HepG2 (cell line): Measurements from ENCODE around the gene ITPR1. TPM values are rescaled to one million over a fixed set of nuclear protein-coding genes. Genes with fewer than 3 reads are reported as not detected.

Experiments used
- ATRX ChIP-seq: sonication (generic); formaldehyde crosslinking; IDR thresholded peaks from 2 replicates; pipeline ENCODE4 v1.4.0; 2020; ENCODE audit warnings: missing genetic modification reagents, borderline replicate concordance
- CREBL2 ChIP-seq: sonication (generic); formaldehyde crosslinking; IDR thresholded peaks from 2 replicates; pipeline ENCODE4 v1.8.1; 2023; ENCODE audit warnings: missing genetic modification reagents, mild to moderate bottlenecking, borderline replicate concordance
- FOSL2 ChIP-seq: sonication (generic); formaldehyde crosslinking; IDR thresholded peaks from 2 replicates; pipeline ENCODE4 v1.4.0; 2020; ENCODE audit warnings: missing genetic modification reagents
- HDAC1 ChIP-seq: sonication (generic); formaldehyde crosslinking; IDR thresholded peaks from 2 replicates; pipeline ENCODE4 v1.5.1; 2020; ENCODE audit warnings: mild to moderate bottlenecking, missing genetic modification reagents
- HIVEP1 ChIP-seq: sonication (generic); formaldehyde crosslinking; IDR thresholded peaks from 2 replicates; pipeline ENCODE4 v1.4.0; 2020; ENCODE audit warnings: mild to moderate bottlenecking, missing genetic modification reagents
- HMGXB4 ChIP-seq, 2 experiments: sonication (generic) in 1 of 2; formaldehyde crosslinking in 1 of 2; IDR thresholded peaks; 2 replicates each; pipeline versions ENCODE4 v1.4.0 to v1.6.1; 2018 to 2020; ENCODE audit warnings: missing genetic modification reagents in 2 of 2, borderline replicate concordance in 1 of 2, low read depth in 1 of 2, mild to moderate bottlenecking in 1 of 2, missing biosample characterization in 1 of 2
- KDM3A ChIP-seq: IDR thresholded peaks from 2 replicates; pipeline ENCODE4 v1.6.1; 2018; ENCODE audit warnings: low read depth, missing compliant biosample characterization
- KDM6A ChIP-seq: IDR thresholded peaks from 2 replicates; pipeline ENCODE4 v1.6.1; 2016; ENCODE audit warnings: low read depth
- MATR3 ChIP-seq: sonication (generic); formaldehyde crosslinking; IDR thresholded peaks from 2 replicates; pipeline ENCODE4 v1.4.0; 2020; ENCODE audit warnings: missing genetic modification reagents
- NFKB2 ChIP-seq: sonication (generic); formaldehyde crosslinking; IDR thresholded peaks from 2 replicates; pipeline ENCODE4 v1.4.0; 2020; ENCODE audit warnings: missing genetic modification reagents, borderline replicate concordance
- NFRKB ChIP-seq: fragments of 450-650 bp; IDR thresholded peaks from 2 replicates; pipeline ENCODE4 v1.6.1; 2017
- NR1H2 ChIP-seq: sonication (generic); formaldehyde crosslinking; IDR thresholded peaks from 2 replicates; pipeline ENCODE4 v1.8.1; 2022; ENCODE audit warnings: low read depth, missing genetic modification reagents, borderline replicate concordance
- POGZ ChIP-seq: sonication (generic); formaldehyde crosslinking; IDR thresholded peaks from 2 replicates; pipeline ENCODE4 v1.4.0; 2020; ENCODE audit warnings: mild to moderate bottlenecking, missing genetic modification reagents
- ZNF121 ChIP-seq: sonication (generic); formaldehyde crosslinking; IDR thresholded peaks from 2 replicates; pipeline ENCODE4 v1.5.0; 2020; ENCODE audit warnings: mild to moderate bottlenecking, missing genetic modification reagents
- ZNF180 ChIP-seq: sonication (generic); formaldehyde crosslinking; IDR thresholded peaks from 2 replicates; pipeline ENCODE4 v1.4.0; 2020; ENCODE audit warnings: low read depth, missing genetic modification reagents, borderline replicate concordance
- ZNF24 ChIP-seq: fragments of 450-650 bp; IDR thresholded peaks from 2 replicates; pipeline ENCODE4 v1.6.1; 2017; ENCODE audit warnings: antibody characterized with exemption, mild to moderate bottlenecking
- ZNF275 ChIP-seq: sonication (generic); formaldehyde crosslinking; IDR thresholded peaks from 2 replicates; pipeline ENCODE4 v1.8.0; 2022; ENCODE audit warnings: missing genetic modification reagents, mild to moderate bottlenecking, inconsistent platforms, borderline replicate concordance
- ZNF326 ChIP-seq: sonication (generic); formaldehyde crosslinking; IDR thresholded peaks from 2 replicates; pipeline ENCODE4 v1.4.0; 2020; ENCODE audit warnings: missing genetic modification reagents, borderline replicate concordance
- ZNF329 ChIP-seq: sonication (generic); formaldehyde crosslinking; IDR thresholded peaks from 2 replicates; pipeline ENCODE4 v1.9.0; 2021; ENCODE audit warnings: low read depth, mild to moderate bottlenecking, missing genetic modification reagents
- ZNF644 ChIP-seq: IDR thresholded peaks from 2 replicates; pipeline ENCODE4 v1.6.1; 2016; ENCODE audit warnings: low read depth
- ZNF768 ChIP-seq: sonication (generic); formaldehyde crosslinking; IDR thresholded peaks from 2 replicates; pipeline ENCODE4 v1.4.0; 2020; ENCODE audit warnings: missing genetic modification reagents
- ZNF792 ChIP-seq: IDR thresholded peaks from 2 replicates; pipeline ENCODE4 v1.6.1; 2016
- ZNF83 ChIP-seq: sonication (generic); formaldehyde crosslinking; IDR thresholded peaks from 2 replicates; pipeline ENCODE4 v1.4.0; 2020; ENCODE audit warnings: missing genetic modification reagents, mild to moderate bottlenecking, borderline replicate concordance
- ZSCAN20 ChIP-seq: sonication (generic); formaldehyde crosslinking; IDR thresholded peaks from 2 replicates; pipeline ENCODE4 v1.4.0; 2020; ENCODE audit warnings: missing genetic modification reagents, mild to moderate bottlenecking, borderline replicate concordance
- polyA plus RNA-seq, 8 experiments: library from polyadenylated mRNA; depleted of rRNA in 3 of 8; stranded (reverse) in 7 of 8; unstranded in 1 of 8; fragments of >200 nt; fragmentation: Illumina TruSeq in 4 of 8; extraction: Trizol in 4 of 8; gene quantifications; 2 replicates each; pipeline versions ENCODE4 v1.2.1 to v1.2.3, GENCODE V29; 2011 to 2016; ENCODE audit warnings: low read depth in 4 of 8, missing spikeins in 1 of 8, mixed read lengths in 1 of 8; ENCODE audit not compliant: insufficient read depth in 1 of 8
- total RNA-seq, 5 experiments: library from RNA; depleted of rRNA; stranded (reverse); fragments of >200 nt; fragmentation: Illumina TruSeq; extraction: Trizol; gene quantifications; 2 replicates each; pipeline ENCODE4 v1.2.3, GENCODE V29; 2016; ENCODE audit warnings: low read depth in 1 of 5
- TF ChIP-seq, protein P1 (sequence below): sonication (generic); formaldehyde crosslinking; IDR thresholded peaks from 2 replicates; pipeline ENCODE4 v1.8.0; 2022; ENCODE audit warnings: mild to moderate bottlenecking, missing genetic modification reagents, borderline replicate concordance
- TF ChIP-seq, protein P2 (sequence below): sonication (generic); formaldehyde crosslinking; IDR thresholded peaks from 2 replicates; pipeline ENCODE4 v1.5.0; 2020; ENCODE audit warnings: missing genetic modification reagents

ITPR1 gene
- total and polyA plus RNA-seq, 2 of the 13 experiments (the other 11 are each of a cell fraction or from before 2014, with no cell fraction given), result 10.0 to 11.4 TPM

DNA sequence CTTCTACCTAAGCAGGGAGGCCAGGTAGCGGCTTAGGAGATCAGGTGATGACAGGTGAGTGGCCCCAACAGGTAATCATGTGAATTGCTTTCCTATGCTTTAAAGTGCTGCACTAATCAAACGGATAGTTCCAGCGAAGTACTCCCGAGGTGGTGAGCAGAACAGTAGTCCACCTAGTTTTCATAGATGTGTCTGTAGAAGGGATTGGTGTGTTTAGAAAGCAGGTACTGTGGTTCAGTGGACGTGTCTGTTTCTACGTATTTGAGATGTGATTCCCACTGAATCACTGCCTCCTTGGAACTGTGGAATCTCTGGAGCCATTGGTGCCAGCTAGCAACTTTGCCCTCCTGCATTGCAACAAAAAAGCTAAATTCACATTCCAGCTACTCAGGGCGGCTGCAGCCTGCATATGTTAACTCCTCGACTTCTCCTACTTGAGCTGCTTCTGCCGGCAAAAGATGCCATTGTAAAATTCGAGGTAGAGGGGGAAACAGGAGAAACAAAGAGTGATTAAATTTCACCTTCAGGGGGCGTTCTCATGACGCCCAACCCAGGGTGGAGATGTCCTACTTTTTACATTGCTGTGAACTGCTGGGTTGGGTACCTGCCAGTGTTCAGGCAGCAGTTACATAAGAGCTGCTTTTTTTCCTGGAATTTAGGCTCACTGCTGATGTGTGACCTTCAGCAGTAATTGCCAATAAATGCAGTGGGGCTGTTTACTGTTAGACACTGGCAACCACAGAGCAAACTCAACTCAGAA lies 227.3 kb downstream of the ITPR1 start (continued):
- TF ChIP-seq HMGXB4 (CRISPR knock-in tag; IDR thresholded peaks at IDR 0.05; ENCODE audit: borderline replicate concordance in 1 of 2, low read depth in 1 of 2) (peak; percentile 42 to 75; a peak in 1 of 4 replicates), ZNF121 (CRISPR knock-in tag) (no peak), ZNF24 (no peak), NR1H2 (CRISPR knock-in tag) (no peak), ZNF644 (CRISPR knock-in tag) (0 out of 2 replicates have a peak, but pooled peaks have one; percentile 31), ZSCAN20 (no peak), HIVEP1 (CRISPR knock-in tag) (no peak), FOSL2 (CRISPR knock-in tag) (peak; percentile 55), CREBL2 (no peak), KDM6A (CRISPR knock-in tag) (no peak), ZNF329 (no peak), MATR3 (CRISPR knock-in tag) (no peak), POGZ (CRISPR knock-in tag) (no peak; the same call in 1 of the 2 replicates), ZNF83 (CRISPR knock-in tag) (no peak), ZNF792 (CRISPR knock-in tag) (peak; percentile 35; the same call in 1 of the 2 replicates), NFKB2 (CRISPR knock-in tag) (no peak), NFRKB (no peak), ZNF180 (no peak), ZNF275 (CRISPR knock-in tag) (no peak), ATRX (CRISPR knock-in tag) (no peak), KDM3A (CRISPR knock-in tag) (peak; percentile 71; the same call in 1 of the 2 replicates), ZNF768 (CRISPR knock-in tag) (no peak), HDAC1 (CRISPR knock-in tag) (peak; percentile 55; the same call in 1 of the 2 replicates), ZNF326 (no peak)
- TF ChIP-seq, protein P1, sequence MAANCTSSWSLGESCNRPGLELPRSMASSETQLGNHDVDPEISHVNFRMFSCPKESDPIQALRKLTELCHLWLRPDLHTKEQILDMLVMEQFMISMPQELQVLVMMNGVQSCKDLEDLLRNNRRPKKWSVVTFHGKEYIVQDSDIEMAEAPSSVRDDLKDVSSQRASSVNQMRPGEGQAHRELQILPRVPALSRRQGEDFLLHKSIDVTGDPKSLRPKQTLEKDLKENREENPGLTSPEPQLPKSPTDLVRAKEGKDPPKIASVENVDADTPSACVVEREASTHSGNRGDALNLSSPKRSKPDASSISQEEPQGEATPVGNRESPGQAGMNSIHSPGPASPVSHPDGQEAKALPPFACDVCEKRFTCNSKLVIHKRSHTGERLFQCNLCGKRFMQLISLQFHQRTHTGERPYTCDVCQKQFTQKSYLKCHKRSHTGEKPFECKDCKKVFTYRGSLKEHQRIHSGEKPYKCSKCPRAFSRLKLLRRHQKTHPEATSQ (CRISPR knock-in tag), result no peak
- TF ChIP-seq, protein P2, sequence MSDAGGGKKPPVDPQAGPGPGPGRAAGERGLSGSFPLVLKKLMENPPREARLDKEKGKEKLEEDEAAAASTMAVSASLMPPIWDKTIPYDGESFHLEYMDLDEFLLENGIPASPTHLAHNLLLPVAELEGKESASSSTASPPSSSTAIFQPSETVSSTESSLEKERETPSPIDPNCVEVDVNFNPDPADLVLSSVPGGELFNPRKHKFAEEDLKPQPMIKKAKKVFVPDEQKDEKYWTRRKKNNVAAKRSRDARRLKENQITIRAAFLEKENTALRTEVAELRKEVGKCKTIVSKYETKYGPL, result peak; percentile 85; the same call in 1 of the 2 replicates
